Liver (tissue), 9 donors: ENCODE measurements around the gene CEP68. TPM values are rescaled to one million over a fixed set of nuclear protein-coding genes. Genes with fewer than 3 reads are reported as not detected.

Source experiments
- DNase-seq: peaks from one replicate; pipeline ENCODE4 v3.0.0-alpha.2; 2017; ENCODE audit warnings: low spot score
- H3K27ac ChIP-seq, 2 donors: one replicate each; pipeline ENCODE4 v1.7.0; 2013; ENCODE audit warnings: inconsistent platforms in 2 of 2, low read length in 2 of 2, control low read depth in 1 of 2, low read depth in 1 of 2, mild to moderate bottlenecking in 1 of 2
- H3K27me3 ChIP-seq, 4 donors: one replicate each; pipeline versions ENCODE4 v1.6.1 to v1.7.0; 2013; ENCODE audit warnings: low read length in 3 of 4, inconsistent platforms in 1 of 4, mild to moderate bottlenecking in 1 of 4, moderate library complexity in 1 of 4; ENCODE audit not compliant: control insufficient read depth in 4 of 4, insufficient read depth in 4 of 4
- H3K36me3 ChIP-seq, 4 donors: one replicate each; pipeline versions ENCODE4 v1.6.1 to v1.7.0; 2013; ENCODE audit warnings: low read length in 3 of 4, mild to moderate bottlenecking in 3 of 4, low read depth in 1 of 4, moderate library complexity in 1 of 4; ENCODE audit not compliant: control insufficient read depth in 4 of 4, insufficient read depth in 3 of 4
- H3K4me1 ChIP-seq, 4 donors: one replicate each; pipeline versions ENCODE4 v1.6.1 to v1.7.0; 2013; ENCODE audit warnings: low read length in 3 of 4, mild to moderate bottlenecking in 3 of 4, moderate library complexity in 1 of 4; ENCODE audit not compliant: control insufficient read depth in 4 of 4, insufficient read depth in 4 of 4
- H3K4me3 ChIP-seq, 3 donors: one replicate each; pipeline versions ENCODE4 v1.6.1 to v1.7.0; 2013; ENCODE audit warnings: low read length in 3 of 3, control low read depth in 1 of 3, low read depth in 1 of 3, mild to moderate bottlenecking in 1 of 3
- H3K9ac ChIP-seq, 2 donors: one replicate each; pipeline ENCODE4 v1.7.0; 2013; ENCODE audit warnings: low read length in 2 of 2, mild to moderate bottlenecking in 2 of 2, moderate library complexity in 2 of 2, control low read depth in 1 of 2, low read depth in 1 of 2
- H3K9me3 ChIP-seq, 4 donors: one replicate each; pipeline versions ENCODE4 v1.6.1 to v1.7.0; 2013; ENCODE audit warnings: low read length in 3 of 4; ENCODE audit not compliant: control insufficient read depth in 4 of 4
- EGR1 ChIP-seq, 2 donors: IDR thresholded peaks; 2 replicates each; pipeline ENCODE4 v1.6.1; 2016 to 2018; ENCODE audit warnings: antibody characterized with exemption in 2 of 2, low read depth in 2 of 2
- FOXA1 ChIP-seq: IDR thresholded peaks from 2 replicates; pipeline ENCODE4 v1.6.1; 2016; ENCODE audit warnings: antibody characterized with exemption
- FOXA2 ChIP-seq: IDR thresholded peaks from 2 replicates; pipeline ENCODE4 v1.6.1; 2016; ENCODE audit warnings: antibody characterized with exemption
- GABPA ChIP-seq, 2 donors: IDR thresholded peaks in 1 of 2; conservative IDR thresholded peaks in 1 of 2; 2 replicates each; pipeline ENCODE4 v1.6.1; 2016; ENCODE audit warnings: antibody characterized with exemption in 2 of 2, mild to moderate bottlenecking in 1 of 2, moderate library complexity in 1 of 2
- HNF4A ChIP-seq, 2 donors: conservative IDR thresholded peaks; 2 replicates each; pipeline ENCODE4 v1.6.1; 2016; ENCODE audit warnings: antibody characterized with exemption in 2 of 2, mild to moderate bottlenecking in 2 of 2
- HNF4G ChIP-seq: IDR thresholded peaks from 2 replicates; pipeline ENCODE4 v1.6.1; 2016; ENCODE audit warnings: antibody characterized with exemption
- JUND ChIP-seq, 2 donors: IDR thresholded peaks; 2 replicates each; pipeline ENCODE4 v1.6.1; 2016; ENCODE audit warnings: antibody characterized with exemption in 2 of 2
- NR2F2 ChIP-seq: IDR thresholded peaks from 2 replicates; pipeline ENCODE4 v1.6.1; 2016; ENCODE audit warnings: antibody characterized with exemption
- RAD21 ChIP-seq, 2 donors: IDR thresholded peaks; 2 replicates each; pipeline ENCODE4 v1.6.1; 2016; ENCODE audit warnings: antibody characterized with exemption in 2 of 2, mild to moderate bottlenecking in 2 of 2
- RXRA ChIP-seq, 2 donors: IDR thresholded peaks; 2 replicates each; pipeline ENCODE4 v1.6.1; 2017 to 2018; ENCODE audit warnings: antibody characterized with exemption in 2 of 2, mild to moderate bottlenecking in 1 of 2
- TAF1 ChIP-seq: conservative IDR thresholded peaks from 2 replicates; pipeline ENCODE4 v1.6.1; 2016; ENCODE audit warnings: antibody characterized with exemption, mild to moderate bottlenecking
- YY1 ChIP-seq: IDR thresholded peaks from 2 replicates; pipeline ENCODE4 v1.6.1; 2016; ENCODE audit warnings: antibody characterized with exemption, mild to moderate bottlenecking
- WGBS: extraction: QIAGEN DNeasy Blood & Tissue Kit; methylation state at CpG from one replicate; pipeline ENCODE4 v1.1.7; 2013; 5-methylcytosine and 5-hydroxymethylcytosine counted together
- polyA plus RNA-seq, 2 donors: library from polyadenylated mRNA; stranded (reverse) in 1 of 2; unstranded in 1 of 2; fragments of 200-250 nt in 1 of 2; fragments of >200 nt in 1 of 2; fragmentation: Nextera tagmentation in 1 of 2; extraction: Ambion mirVana in 1 of 2; gene quantifications; one replicate each; pipeline versions ENCODE4 v1.2.1 to v1.2.3, GENCODE V29; 2013 to 2015
- total RNA-seq, 2 donors: library from RNA; depleted of rRNA; stranded (reverse); fragments of >200 nt; gene quantifications; one replicate each; pipeline ENCODE4 v1.2.3, GENCODE V29; 2014
- TF ChIP-seq, protein P1 (sequence below): IDR thresholded peaks from 2 replicates; pipeline ENCODE4 v1.6.1; 2016; ENCODE audit warnings: antibody characterized with exemption, mild to moderate bottlenecking
- TF ChIP-seq, protein P2 (sequence below): IDR thresholded peaks from 2 replicates; pipeline ENCODE4 v1.6.1; 2016; ENCODE audit warnings: antibody characterized with exemption
- TF ChIP-seq, protein P3 (sequence below): IDR thresholded peaks from 2 replicates; pipeline ENCODE4 v1.6.1; 2016; ENCODE audit warnings: antibody characterized with exemption
- TF ChIP-seq, protein P4 (sequence below): fragments of 150-350 bp; IDR thresholded peaks from 2 replicates; pipeline ENCODE4 v1.5.1; 2017; ENCODE audit warnings: improper control_type of control experiment, low read depth, low read length; ENCODE audit not compliant: missing input control
- TF ChIP-seq, protein P5 (sequence below): IDR thresholded peaks from 2 replicates; pipeline ENCODE4 v1.6.1; 2016; ENCODE audit warnings: antibody characterized with exemption
- donor health status: healthy.
- donor health status: healthy.
- donor health status: healthy.
- donor health status: healthy.
- donor health status: healthy.

CEP68 gene
- total and polyA plus RNA-seq, 4 donors, result 2.1 to 5.8 (median 4.1) TPM

DNA sequence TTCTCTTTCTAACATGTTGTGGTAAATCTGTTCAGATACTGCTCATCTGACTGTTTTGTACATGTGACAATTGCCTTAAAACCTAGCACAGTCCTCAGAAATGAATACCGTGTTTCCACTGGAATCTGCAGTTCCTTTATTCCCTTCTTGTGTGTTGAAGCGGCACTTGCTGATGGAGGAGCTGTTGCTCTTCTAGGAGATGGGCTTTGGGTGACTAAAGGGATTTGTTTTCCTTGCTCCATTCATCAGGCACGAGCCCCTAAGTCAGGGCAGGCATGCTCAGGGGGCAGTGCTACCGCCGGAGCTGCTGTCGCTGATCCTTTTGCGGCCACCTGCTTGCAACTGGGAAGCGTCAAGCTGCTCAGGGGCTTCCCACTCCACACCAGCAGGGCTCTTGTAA is 32.5 kb upstream of the CEP68 start:
- Histone ChIP-seq H3K27ac (no peak overlapping the region), H3K9me3 (no peaks in the 10 kb centered on the region), H3K27me3 (no peaks in the 10 kb centered on the region), H3K36me3 (peaks cover 5 to 18% (median 7%) of the 10 kb centered on the region in 4 donors), H3K4me1 (peaks cover 6 to 21% (median 15%) of the 10 kb centered on the region in 4 donors), H3K9ac (no peak overlapping the region), H3K4me3 (no peak overlapping the region)
- DNase-seq, result no peak
- TF ChIP-seq EGR1 (IDR thresholded peaks at IDR 0.05; ENCODE audit: low read depth in 2 of 2), result no peak
- TF ChIP-seq TAF1, result no peak
- no peak for TF ChIP-seq JUND (IDR thresholded peaks at IDR 0.05)
- TF ChIP-seq, protein P1, sequence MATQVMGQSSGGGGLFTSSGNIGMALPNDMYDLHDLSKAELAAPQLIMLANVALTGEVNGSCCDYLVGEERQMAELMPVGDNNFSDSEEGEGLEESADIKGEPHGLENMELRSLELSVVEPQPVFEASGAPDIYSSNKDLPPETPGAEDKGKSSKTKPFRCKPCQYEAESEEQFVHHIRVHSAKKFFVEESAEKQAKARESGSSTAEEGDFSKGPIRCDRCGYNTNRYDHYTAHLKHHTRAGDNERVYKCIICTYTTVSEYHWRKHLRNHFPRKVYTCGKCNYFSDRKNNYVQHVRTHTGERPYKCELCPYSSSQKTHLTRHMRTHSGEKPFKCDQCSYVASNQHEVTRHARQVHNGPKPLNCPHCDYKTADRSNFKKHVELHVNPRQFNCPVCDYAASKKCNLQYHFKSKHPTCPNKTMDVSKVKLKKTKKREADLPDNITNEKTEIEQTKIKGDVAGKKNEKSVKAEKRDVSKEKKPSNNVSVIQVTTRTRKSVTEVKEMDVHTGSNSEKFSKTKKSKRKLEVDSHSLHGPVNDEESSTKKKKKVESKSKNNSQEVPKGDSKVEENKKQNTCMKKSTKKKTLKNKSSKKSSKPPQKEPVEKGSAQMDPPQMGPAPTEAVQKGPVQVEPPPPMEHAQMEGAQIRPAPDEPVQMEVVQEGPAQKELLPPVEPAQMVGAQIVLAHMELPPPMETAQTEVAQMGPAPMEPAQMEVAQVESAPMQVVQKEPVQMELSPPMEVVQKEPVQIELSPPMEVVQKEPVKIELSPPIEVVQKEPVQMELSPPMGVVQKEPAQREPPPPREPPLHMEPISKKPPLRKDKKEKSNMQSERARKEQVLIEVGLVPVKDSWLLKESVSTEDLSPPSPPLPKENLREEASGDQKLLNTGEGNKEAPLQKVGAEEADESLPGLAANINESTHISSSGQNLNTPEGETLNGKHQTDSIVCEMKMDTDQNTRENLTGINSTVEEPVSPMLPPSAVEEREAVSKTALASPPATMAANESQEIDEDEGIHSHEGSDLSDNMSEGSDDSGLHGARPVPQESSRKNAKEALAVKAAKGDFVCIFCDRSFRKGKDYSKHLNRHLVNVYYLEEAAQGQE, result no peak
- no peak for TF ChIP-seq RAD21 (IDR thresholded peaks at IDR 0.05)
- TF ChIP-seq GABPA (IDR thresholded peaks at IDR 0.05 in 1 of 2, conservative IDR thresholded peaks at IDR 0.05 in 1 of 2), result no peak
- TF ChIP-seq, protein P2, sequence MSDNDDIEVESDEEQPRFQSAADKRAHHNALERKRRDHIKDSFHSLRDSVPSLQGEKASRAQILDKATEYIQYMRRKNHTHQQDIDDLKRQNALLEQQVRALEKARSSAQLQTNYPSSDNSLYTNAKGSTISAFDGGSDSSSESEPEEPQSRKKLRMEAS, result no peak
- 97% methylated on average over 8 of the region's 8 CpGs for WGBS

DNA sequence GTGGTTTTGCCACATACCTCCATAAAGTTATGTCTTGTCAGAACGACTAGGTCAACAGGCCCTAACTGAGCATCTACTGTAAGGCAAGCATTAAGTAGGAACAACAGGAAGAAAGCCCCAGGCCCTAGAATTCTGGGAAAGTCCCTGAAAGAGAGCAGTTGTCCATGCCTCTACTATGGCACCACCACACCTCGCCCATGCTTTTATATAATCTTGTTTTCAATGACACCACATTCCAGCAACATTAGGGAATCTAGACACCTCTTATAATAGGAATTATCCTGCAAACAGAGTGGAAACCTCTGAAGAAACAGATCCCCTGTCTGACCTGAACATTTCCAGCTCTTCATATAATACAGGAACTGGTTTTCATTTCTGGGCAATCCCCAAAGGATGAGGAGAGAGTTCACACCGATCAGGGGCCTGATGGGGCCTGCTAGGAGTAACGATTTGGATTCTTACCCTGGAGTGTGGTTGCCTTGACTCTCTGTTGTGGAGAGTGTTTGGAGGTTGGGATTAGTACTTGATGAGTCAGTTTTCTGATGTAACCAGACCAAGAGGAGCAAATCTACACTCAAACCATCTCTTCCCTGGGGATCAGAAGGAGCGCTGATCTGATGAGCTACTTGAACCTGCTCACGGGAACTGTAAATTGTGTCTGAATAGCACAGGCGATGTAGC is 31.9 kb upstream of the CEP68 start:
- H3K4me1 ChIP-seq, result peaks cover 6 to 21% (median 15%) of the 10 kb centered on the region in 4 donors
- H3K9ac ChIP-seq, result no peak overlapping the region
- WGBS, result 95% methylated on average over 7 of the region's 7 CpGs
- H3K27me3 ChIP-seq, result no peaks in the 10 kb centered on the region
- peaks cover 0 to 12% (median 7%) of the 10 kb centered on the region in 4 donors for H3K36me3 ChIP-seq
- H3K27ac ChIP-seq, result no peak overlapping the region
- TF ChIP-seq, protein P3, sequence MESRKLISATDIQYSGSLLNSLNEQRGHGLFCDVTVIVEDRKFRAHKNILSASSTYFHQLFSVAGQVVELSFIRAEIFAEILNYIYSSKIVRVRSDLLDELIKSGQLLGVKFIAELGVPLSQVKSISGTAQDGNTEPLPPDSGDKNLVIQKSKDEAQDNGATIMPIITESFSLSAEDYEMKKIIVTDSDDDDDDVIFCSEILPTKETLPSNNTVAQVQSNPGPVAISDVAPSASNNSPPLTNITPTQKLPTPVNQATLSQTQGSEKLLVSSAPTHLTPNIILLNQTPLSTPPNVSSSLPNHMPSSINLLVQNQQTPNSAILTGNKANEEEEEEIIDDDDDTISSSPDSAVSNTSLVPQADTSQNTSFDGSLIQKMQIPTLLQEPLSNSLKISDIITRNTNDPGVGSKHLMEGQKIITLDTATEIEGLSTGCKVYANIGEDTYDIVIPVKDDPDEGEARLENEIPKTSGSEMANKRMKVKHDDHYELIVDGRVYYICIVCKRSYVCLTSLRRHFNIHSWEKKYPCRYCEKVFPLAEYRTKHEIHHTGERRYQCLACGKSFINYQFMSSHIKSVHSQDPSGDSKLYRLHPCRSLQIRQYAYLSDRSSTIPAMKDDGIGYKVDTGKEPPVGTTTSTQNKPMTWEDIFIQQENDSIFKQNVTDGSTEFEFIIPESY, result no peak
- TF ChIP-seq FOXA1 (no peak), YY1 (no peak), HNF4G (no peak), NR2F2 (no peak), HNF4A (conservative IDR thresholded peaks at IDR 0.05) (no peak), RXRA (IDR thresholded peaks at IDR 0.05) (no peak), JUND (IDR thresholded peaks at IDR 0.05) (no peak), RAD21 (IDR thresholded peaks at IDR 0.05) (no peak), TAF1 (no peak), FOXA2 (no peak), GABPA (IDR thresholded peaks at IDR 0.05 in 1 of 2, conservative IDR thresholded peaks at IDR 0.05 in 1 of 2) (no peak), EGR1 (IDR thresholded peaks at IDR 0.05; ENCODE audit: low read depth in 2 of 2) (no peak)
- TF ChIP-seq, protein P2, result no peak
- TF ChIP-seq, protein P1, result no peak
- TF ChIP-seq, protein P4, sequence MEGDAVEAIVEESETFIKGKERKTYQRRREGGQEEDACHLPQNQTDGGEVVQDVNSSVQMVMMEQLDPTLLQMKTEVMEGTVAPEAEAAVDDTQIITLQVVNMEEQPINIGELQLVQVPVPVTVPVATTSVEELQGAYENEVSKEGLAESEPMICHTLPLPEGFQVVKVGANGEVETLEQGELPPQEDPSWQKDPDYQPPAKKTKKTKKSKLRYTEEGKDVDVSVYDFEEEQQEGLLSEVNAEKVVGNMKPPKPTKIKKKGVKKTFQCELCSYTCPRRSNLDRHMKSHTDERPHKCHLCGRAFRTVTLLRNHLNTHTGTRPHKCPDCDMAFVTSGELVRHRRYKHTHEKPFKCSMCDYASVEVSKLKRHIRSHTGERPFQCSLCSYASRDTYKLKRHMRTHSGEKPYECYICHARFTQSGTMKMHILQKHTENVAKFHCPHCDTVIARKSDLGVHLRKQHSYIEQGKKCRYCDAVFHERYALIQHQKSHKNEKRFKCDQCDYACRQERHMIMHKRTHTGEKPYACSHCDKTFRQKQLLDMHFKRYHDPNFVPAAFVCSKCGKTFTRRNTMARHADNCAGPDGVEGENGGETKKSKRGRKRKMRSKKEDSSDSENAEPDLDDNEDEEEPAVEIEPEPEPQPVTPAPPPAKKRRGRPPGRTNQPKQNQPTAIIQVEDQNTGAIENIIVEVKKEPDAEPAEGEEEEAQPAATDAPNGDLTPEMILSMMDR, result no peak
- TF ChIP-seq, protein P5, sequence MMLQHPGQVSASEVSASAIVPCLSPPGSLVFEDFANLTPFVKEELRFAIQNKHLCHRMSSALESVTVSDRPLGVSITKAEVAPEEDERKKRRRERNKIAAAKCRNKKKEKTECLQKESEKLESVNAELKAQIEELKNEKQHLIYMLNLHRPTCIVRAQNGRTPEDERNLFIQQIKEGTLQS, result no peak
- no peaks in the 10 kb centered on the region for H3K9me3 ChIP-seq
- no peak for DNase-seq
- no peak overlapping the region for H3K4me3 ChIP-seq
